ENCODE results near the gene MED12L.
"Not testable (repeated sequence)": the region's sequence is repeated elsewhere in the genome, so short reads cannot be mapped to it uniquely, and the experiment has no call there.

Gene MED12L

DNA sequence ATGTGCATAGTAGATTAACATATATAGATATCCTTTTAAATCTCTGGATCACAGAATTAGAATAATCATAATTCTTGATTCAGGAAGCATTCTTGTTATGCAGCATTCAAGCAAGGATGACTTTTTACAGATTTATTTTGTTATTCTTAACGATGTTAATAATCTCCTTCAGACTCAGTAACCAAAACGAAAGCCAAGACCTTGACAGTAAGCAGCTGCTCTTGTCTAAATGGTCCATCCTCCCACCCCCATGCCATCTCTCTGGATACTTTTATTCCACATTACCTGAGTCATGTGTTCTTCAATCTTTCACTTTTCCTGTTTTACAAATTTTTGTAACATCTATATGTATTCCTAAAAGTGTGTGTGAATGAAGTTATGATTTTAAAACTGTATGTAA is 150.9 kb downstream of the MED12L start:
- H3K27me3 ChIP-seq (ENCODE audit: insufficient read depth, poor library complexity, severe bottlenecking) = no peaks in the 10 kb centered on the region
- TF ChIP-seq, protein P1, sequence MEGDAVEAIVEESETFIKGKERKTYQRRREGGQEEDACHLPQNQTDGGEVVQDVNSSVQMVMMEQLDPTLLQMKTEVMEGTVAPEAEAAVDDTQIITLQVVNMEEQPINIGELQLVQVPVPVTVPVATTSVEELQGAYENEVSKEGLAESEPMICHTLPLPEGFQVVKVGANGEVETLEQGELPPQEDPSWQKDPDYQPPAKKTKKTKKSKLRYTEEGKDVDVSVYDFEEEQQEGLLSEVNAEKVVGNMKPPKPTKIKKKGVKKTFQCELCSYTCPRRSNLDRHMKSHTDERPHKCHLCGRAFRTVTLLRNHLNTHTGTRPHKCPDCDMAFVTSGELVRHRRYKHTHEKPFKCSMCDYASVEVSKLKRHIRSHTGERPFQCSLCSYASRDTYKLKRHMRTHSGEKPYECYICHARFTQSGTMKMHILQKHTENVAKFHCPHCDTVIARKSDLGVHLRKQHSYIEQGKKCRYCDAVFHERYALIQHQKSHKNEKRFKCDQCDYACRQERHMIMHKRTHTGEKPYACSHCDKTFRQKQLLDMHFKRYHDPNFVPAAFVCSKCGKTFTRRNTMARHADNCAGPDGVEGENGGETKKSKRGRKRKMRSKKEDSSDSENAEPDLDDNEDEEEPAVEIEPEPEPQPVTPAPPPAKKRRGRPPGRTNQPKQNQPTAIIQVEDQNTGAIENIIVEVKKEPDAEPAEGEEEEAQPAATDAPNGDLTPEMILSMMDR (IDR thresholded peaks at IDR 0.05; ENCODE audit: insufficient read depth, low read length) = no peak
- TF ChIP-seq POLR2AphosphoS5 (IDR thresholded peaks at IDR 0.05; ENCODE audit: low read depth) = no peak
- TF ChIP-seq GABPA (IDR thresholded peaks at IDR 0.05; ENCODE audit: low read depth) = no peak
- TF ChIP-seq, protein P2, sequence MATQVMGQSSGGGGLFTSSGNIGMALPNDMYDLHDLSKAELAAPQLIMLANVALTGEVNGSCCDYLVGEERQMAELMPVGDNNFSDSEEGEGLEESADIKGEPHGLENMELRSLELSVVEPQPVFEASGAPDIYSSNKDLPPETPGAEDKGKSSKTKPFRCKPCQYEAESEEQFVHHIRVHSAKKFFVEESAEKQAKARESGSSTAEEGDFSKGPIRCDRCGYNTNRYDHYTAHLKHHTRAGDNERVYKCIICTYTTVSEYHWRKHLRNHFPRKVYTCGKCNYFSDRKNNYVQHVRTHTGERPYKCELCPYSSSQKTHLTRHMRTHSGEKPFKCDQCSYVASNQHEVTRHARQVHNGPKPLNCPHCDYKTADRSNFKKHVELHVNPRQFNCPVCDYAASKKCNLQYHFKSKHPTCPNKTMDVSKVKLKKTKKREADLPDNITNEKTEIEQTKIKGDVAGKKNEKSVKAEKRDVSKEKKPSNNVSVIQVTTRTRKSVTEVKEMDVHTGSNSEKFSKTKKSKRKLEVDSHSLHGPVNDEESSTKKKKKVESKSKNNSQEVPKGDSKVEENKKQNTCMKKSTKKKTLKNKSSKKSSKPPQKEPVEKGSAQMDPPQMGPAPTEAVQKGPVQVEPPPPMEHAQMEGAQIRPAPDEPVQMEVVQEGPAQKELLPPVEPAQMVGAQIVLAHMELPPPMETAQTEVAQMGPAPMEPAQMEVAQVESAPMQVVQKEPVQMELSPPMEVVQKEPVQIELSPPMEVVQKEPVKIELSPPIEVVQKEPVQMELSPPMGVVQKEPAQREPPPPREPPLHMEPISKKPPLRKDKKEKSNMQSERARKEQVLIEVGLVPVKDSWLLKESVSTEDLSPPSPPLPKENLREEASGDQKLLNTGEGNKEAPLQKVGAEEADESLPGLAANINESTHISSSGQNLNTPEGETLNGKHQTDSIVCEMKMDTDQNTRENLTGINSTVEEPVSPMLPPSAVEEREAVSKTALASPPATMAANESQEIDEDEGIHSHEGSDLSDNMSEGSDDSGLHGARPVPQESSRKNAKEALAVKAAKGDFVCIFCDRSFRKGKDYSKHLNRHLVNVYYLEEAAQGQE (IDR thresholded peaks at IDR 0.05; ENCODE audit: insufficient replicate concordance, low read depth) = no peak
- TF ChIP-seq SPI1 (IDR thresholded peaks at IDR 0.05; ENCODE audit: borderline replicate concordance, low read depth) = no peak
- no peak overlapping the region for H3K4me3 ChIP-seq (replicated peaks; ENCODE audit: insufficient read depth, low read length)
- no peak for DNase-seq (ENCODE audit: low read depth in 1 of 2, low spot score in 1 of 2)
- no peak overlapping the region for H3K27ac ChIP-seq (replicated peaks)

DNA sequence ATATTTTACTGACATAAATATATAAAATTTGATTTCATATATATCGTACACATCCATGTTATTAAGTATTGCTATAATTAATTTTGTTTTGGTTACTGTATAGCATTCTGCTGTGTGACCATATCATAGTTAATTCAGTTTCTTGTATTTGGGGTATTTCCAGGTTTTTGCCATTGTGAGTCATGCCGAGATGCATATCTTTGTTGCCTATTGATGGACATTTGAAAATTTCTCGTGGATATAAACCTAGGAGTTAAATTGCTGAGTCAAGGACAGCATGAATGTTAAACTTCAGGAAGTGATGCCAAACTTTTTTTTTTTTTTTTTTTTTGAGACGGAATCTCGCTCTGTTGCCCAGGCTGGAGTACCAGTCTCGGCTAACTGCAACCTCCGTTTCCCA is 151.3 kb downstream of the MED12L start:
- H3K27me3 ChIP-seq (ENCODE audit: insufficient read depth, poor library complexity, severe bottlenecking) = no peaks in the 10 kb centered on the region
- H3K27ac ChIP-seq (replicated peaks) = no peak overlapping the region
- DNase-seq (ENCODE audit: low read depth in 1 of 2, low spot score in 1 of 2) = no peak
- TF ChIP-seq SPI1 (IDR thresholded peaks at IDR 0.05; ENCODE audit: borderline replicate concordance, low read depth) = no peak
- TF ChIP-seq, protein P2 (IDR thresholded peaks at IDR 0.05; ENCODE audit: insufficient replicate concordance, low read depth) = no peak
- TF ChIP-seq, protein P1 (IDR thresholded peaks at IDR 0.05; ENCODE audit: insufficient read depth, low read length) = no peak
- no peak for TF ChIP-seq POLR2AphosphoS5 (IDR thresholded peaks at IDR 0.05; ENCODE audit: low read depth)
- H3K4me3 ChIP-seq (replicated peaks; ENCODE audit: insufficient read depth, low read length) = no peak overlapping the region

DNA sequence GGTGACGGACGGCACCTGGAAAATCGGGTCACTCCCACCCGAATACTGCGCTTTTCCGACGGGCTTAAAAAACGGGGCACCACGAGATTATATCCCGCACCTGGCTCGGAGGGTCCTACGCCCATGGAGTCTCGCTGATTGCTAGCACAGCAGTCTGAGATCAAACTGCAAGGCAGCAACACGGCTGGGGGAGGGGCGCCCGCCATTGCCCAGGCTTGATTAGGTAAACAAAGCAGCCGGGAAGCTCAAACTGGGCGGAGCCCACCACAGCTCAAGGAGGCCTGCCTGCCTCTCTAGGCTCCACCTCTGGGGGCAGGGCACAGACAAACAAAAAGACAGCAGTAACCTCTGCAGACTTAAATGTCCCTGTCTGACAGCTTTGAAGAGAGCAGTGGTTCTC is 156.5 kb downstream of the MED12L start:
- H3K4me3 ChIP-seq (replicated peaks; ENCODE audit: insufficient read depth, low read length); H3K27me3 ChIP-seq (ENCODE audit: insufficient read depth, poor library complexity, severe bottlenecking); DNase-seq (ENCODE audit: low read depth in 1 of 2, low spot score in 1 of 2); H3K27ac ChIP-seq (replicated peaks): not testable (repeated sequence)

DNA sequence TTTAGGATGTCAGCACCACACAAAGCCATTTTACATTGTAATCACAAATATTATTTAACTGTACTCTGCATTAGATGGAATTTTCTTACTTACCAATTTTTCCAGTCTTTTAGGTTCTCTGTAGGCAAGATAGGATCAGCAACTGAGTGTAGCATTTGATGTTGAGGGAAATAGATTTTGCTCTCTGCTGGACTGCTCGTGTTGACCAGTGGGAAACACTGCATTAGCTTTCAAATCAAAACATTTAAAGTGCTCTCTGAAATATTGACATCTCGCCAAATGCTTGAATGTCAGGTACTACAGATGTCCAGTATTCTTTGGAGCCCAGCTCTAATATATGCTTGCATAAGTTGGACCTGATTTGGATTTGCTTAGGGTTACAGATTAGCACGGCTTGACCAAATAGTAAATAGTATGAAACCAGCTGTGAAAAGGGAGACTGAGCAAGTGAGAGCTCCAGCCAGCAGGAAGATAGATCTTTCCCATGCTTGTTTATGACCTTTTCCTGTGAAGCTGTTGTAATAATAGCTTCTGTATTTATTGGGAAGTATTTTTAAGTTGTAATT is 163.4 kb downstream of the MED12L start:
- no peaks in the 10 kb centered on the region for H3K27me3 ChIP-seq (ENCODE audit: insufficient read depth, poor library complexity, severe bottlenecking)
- no peak for DNase-seq (ENCODE audit: low read depth in 1 of 2, low spot score in 1 of 2)
- H3K27ac ChIP-seq (replicated peaks) = no peak overlapping the region
- TF ChIP-seq POLR2AphosphoS5 (IDR thresholded peaks at IDR 0.05; ENCODE audit: low read depth) (no peak), SPI1 (IDR thresholded peaks at IDR 0.05; ENCODE audit: borderline replicate concordance, low read depth) (no peak), GABPA (IDR thresholded peaks at IDR 0.05; ENCODE audit: low read depth) (no peak)
- TF ChIP-seq, protein P2 (IDR thresholded peaks at IDR 0.05; ENCODE audit: insufficient replicate concordance, low read depth) = no peak
- TF ChIP-seq, protein P1 (IDR thresholded peaks at IDR 0.05; ENCODE audit: insufficient read depth, low read length) = no peak
- no peak overlapping the region for H3K4me3 ChIP-seq (replicated peaks; ENCODE audit: insufficient read depth, low read length)
